PC-3 (cell line): ENCODE data around the gene DUSP5. TPM values are rescaled to one million over a fixed set of nuclear protein-coding genes. Genes with fewer than 3 reads are reported as not detected.

Experiments
- ATAC-seq: fragments of 200-7000 bp; cut with Tn5 transposase; 2 replicates; pipeline ENCODE4 v1.9.1; 2020; ENCODE audit warnings: mild to moderate bottlenecking, moderate library complexity
- BruUV-seq: library from RNA; stranded (reverse); fragments of 400-500 nt; replicated peaks from 2 replicates; lab custom pipeline; 2021; lab: Mats Ljungman, UMichigan
- CTCF ChIA-PET: fragments of 300-600 bp; sonication (Branson Sonifier 250); formaldehyde crosslinking; loops from one replicate; lab custom pipeline; 2022; ENCODE audit warnings: antibody characterized with exemption; lab: Charles Lee
- POLR2A ChIA-PET: fragments of 300-600 bp; sonication (Branson Sonifier 250); formaldehyde crosslinking; loops from one replicate; lab custom pipeline; 2022; ENCODE audit warnings: antibody characterized with exemption; ENCODE audit not compliant: unreplicated experiment; lab: Charles Lee
- DNase-seq: peaks from one replicate; pipeline ENCODE4 v3.0.0-alpha.2; 2015
- H2AFZ ChIP-seq: fragments of 300-600 bp; sonication (generic); 2 replicates; pipeline ENCODE4 v1.6.0; 2016; ENCODE audit warnings: antibody characterized with exemption, low read length
- H3F3A ChIP-seq: fragments of 300-600 bp; sonication (generic); one replicate; pipeline ENCODE4 v1.6.0; 2017; ENCODE audit warnings: antibody characterized with exemption, low read length, control low read depth, mild to moderate bottlenecking; ENCODE audit not compliant: unreplicated experiment
- H3K27ac ChIP-seq: fragments of 300-600 bp; sonication (generic); 2 replicates; pipeline ENCODE4 v1.5.1; 2016; ENCODE audit warnings: mild to moderate bottlenecking, low read length
- H3K27me3 ChIP-seq: fragments of 300-600 bp; sonication (generic); 2 replicates; pipeline ENCODE4 v1.6.1; 2016; ENCODE audit warnings: low read length, mixed read lengths
- H3K36me3 ChIP-seq: fragments of 300-600 bp; sonication (generic); 2 replicates; pipeline ENCODE4 v1.6.1; 2016; ENCODE audit warnings: low read depth, mixed run types, low read length, mixed read lengths
- H3K4me1 ChIP-seq: fragments of 300-600 bp; sonication (generic); 2 replicates; pipeline ENCODE4 v1.5.1; 2016; ENCODE audit warnings: low read length; ENCODE audit not compliant: insufficient read depth
- H3K4me2 ChIP-seq: fragments of 300-600 bp; sonication (generic); 2 replicates; pipeline ENCODE4 v1.6.0; 2016; ENCODE audit warnings: low read length
- H3K4me3 ChIP-seq: fragments of 300-600 bp; sonication (generic); 2 replicates; pipeline ENCODE4 v1.5.1; 2016; ENCODE audit warnings: mild to moderate bottlenecking, low read length, mixed read lengths
- H3K79me2 ChIP-seq: fragments of 300-600 bp; sonication (generic); 2 replicates; pipeline ENCODE4 v1.6.1; 2017; ENCODE audit warnings: low read length, mixed read lengths
- H3K9ac ChIP-seq: fragments of 300-600 bp; sonication (generic); 2 replicates; pipeline ENCODE4 v1.6.0; 2016; ENCODE audit warnings: mild to moderate bottlenecking, low read length
- H3K9me2 ChIP-seq: fragments of 300-600 bp; sonication (generic); replicated peaks from 2 replicates; pipeline ENCODE4 v1.6.1; 2016; ENCODE audit warnings: mixed run types, low read length, mixed read lengths
- H3K9me3 ChIP-seq: fragments of 300-600 bp; sonication (generic); 2 replicates; pipeline ENCODE4 v1.6.1; 2016; ENCODE audit warnings: low read length, mixed read lengths
- H4K20me1 ChIP-seq: fragments of 300-600 bp; sonication (generic); 2 replicates; pipeline ENCODE4 v1.6.1; 2016; ENCODE audit warnings: low read length, mixed read lengths
- EZH2 ChIP-seq: fragments of 300-600 bp; sonication (generic); IDR thresholded peaks from one replicate; pipeline ENCODE4 v1.6.1; 2017; ENCODE audit warnings: antibody characterized with exemption, mild to moderate bottlenecking, low read length; ENCODE audit not compliant: unreplicated experiment
- EZH2phosphoT487 ChIP-seq: fragments of 300-600 bp; sonication (generic); IDR thresholded peaks from 2 replicates; pipeline ENCODE4 v1.6.1; 2018; ENCODE audit warnings: mild to moderate bottlenecking, antibody characterized with exemption, low read length, borderline replicate concordance
- intact Hi-C: fragments of 100-400 bp; cut with micrococcal nuclease; formaldehyde crosslinking; loops from 2 replicates; pipeline ENCODE4 v1.9.0; 2023
- total RNA-seq: library from RNA; depleted of rRNA; stranded (reverse); fragments of >200 nt; gene quantifications from 2 replicates; pipeline ENCODE4 v1.2.3, GENCODE V29; 2014
- TF ChIP-seq, protein P1 (sequence below): fragments of 300-600 bp; sonication (generic); conservative IDR thresholded peaks from 2 replicates; pipeline ENCODE4 v1.5.1; 2017; ENCODE audit warnings: antibody characterized with exemption, low read depth, mild to moderate bottlenecking, low read length

Gene DUSP5
- total RNA-seq, 1 experiment from 2014 or later = 206 TPM

DNA sequence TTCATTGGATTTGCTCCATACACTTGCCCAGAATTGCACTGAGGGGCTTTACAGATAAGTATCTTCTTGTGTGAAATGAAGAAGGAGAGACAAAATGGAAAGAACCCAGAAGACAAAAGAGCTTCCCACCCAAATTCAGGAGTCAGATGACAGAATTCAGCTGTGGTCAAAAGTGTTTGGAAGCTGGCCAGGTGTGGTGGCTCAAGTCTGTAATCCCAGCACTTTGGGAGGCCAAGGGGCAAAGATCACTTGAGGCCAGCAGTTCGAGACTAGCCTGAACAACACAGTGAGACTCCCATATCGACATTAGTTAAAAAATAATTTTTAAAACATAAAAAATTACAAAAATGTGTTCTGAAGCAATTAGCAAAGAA lies 27.1 kb downstream of the DUSP5 start:
- Histone ChIP-seq H2AFZ (no peak overlapping the region), H3K79me2 (no peaks in the 10 kb centered on the region), H3K36me3 (no peaks in the 10 kb centered on the region; the same call in 1 of the 2 replicates), H3K9me3 (no peaks in the 10 kb centered on the region), H3K27ac (peak overlapping the region; percentile 54), H3K9me2 (no peaks in the 10 kb centered on the region), H3K9ac (no peak overlapping the region), H4K20me1 (no peaks in the 10 kb centered on the region), H3K4me3 (no peak overlapping the region), H3K4me2 (no peak overlapping the region), H3F3A (no peaks in the 10 kb centered on the region), H3K27me3 (no peaks in the 10 kb centered on the region), H3K4me1 (peaks cover 45% of the 10 kb centered on the region)
- TF ChIP-seq, protein P1, sequence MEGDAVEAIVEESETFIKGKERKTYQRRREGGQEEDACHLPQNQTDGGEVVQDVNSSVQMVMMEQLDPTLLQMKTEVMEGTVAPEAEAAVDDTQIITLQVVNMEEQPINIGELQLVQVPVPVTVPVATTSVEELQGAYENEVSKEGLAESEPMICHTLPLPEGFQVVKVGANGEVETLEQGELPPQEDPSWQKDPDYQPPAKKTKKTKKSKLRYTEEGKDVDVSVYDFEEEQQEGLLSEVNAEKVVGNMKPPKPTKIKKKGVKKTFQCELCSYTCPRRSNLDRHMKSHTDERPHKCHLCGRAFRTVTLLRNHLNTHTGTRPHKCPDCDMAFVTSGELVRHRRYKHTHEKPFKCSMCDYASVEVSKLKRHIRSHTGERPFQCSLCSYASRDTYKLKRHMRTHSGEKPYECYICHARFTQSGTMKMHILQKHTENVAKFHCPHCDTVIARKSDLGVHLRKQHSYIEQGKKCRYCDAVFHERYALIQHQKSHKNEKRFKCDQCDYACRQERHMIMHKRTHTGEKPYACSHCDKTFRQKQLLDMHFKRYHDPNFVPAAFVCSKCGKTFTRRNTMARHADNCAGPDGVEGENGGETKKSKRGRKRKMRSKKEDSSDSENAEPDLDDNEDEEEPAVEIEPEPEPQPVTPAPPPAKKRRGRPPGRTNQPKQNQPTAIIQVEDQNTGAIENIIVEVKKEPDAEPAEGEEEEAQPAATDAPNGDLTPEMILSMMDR = no peak
- TF ChIP-seq EZH2phosphoT487 (no peak), EZH2 (no peak)
- CTCF ChIA-PET = no interaction called here
- no peak for ATAC-seq
- no TSS peak for BruUV-seq
- POLR2A ChIA-PET = no interaction called here
- intact Hi-C loops = no loop called here
- DNase-seq = no peak

DNA sequence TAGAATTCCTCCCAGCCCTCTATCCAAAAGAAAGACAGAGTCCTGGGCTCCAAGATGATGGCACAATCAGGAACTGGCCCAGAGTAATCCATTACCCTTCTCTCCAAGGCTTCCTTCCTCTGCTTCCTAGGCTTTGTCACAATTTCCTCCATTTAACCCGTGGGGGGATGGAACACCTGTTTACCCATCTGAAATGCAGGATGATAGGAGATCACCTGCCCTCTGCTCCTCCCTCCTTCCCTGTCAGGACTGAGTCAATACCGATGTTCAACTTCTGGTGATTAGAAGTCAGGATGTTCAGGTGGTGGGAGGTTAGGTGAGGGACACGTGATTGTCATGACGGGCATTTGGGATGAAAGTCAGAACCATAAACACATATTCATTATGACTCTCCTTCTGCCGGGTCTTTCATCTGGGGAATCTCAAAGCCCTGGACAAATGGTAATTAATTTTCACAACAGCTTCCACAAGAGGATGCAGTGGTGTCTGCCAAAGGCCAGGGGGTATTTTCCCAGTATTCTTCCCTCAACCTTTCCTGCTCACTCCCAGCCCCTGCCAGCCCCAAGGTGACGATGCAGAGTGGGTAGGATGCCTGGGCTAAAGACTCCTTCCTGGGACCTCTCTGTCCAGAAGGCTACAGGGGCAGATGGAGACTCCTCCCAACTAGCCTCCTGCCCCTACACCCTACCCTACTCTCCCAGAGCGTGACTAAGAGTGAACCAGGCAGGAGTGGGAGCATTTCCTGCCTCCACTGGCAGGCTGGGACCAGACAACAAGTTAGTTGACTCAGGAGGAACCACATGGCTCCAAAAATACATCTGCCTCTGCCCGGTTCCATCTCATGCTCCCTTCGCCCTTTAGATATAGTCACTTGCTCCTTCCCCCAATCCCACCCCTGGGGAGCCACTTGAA lies 27.9 kb downstream of the DUSP5 start:
- Histone ChIP-seq H3K9ac (no peak overlapping the region), H3K79me2 (no peaks in the 10 kb centered on the region), H3K27me3 (no peaks in the 10 kb centered on the region), H3K4me3 (no peak overlapping the region), H3F3A (no peaks in the 10 kb centered on the region), H3K36me3 (no peaks in the 10 kb centered on the region; the same call in 1 of the 2 replicates), H3K4me2 (peak overlapping the region; percentile 14; the same call in 1 of the 2 replicates), H3K9me2 (no peaks in the 10 kb centered on the region), H3K9me3 (no peaks in the 10 kb centered on the region), H4K20me1 (no peaks in the 10 kb centered on the region), H3K4me1 (peaks cover 51% of the 10 kb centered on the region), H3K27ac (peak overlapping the region; percentile 54), H2AFZ (no peak overlapping the region)
- DNase-seq = peak; percentile 64
- peak; percentile 53 for ATAC-seq
- BruUV-seq = no TSS peak
- ChIA-PET POLR2A (no interaction called here), CTCF (no interaction called here)
- no peak for TF ChIP-seq EZH2phosphoT487
- no peak for TF ChIP-seq EZH2
- TF ChIP-seq, protein P1 = no peak
- intact Hi-C loops = no loop called here

DNA sequence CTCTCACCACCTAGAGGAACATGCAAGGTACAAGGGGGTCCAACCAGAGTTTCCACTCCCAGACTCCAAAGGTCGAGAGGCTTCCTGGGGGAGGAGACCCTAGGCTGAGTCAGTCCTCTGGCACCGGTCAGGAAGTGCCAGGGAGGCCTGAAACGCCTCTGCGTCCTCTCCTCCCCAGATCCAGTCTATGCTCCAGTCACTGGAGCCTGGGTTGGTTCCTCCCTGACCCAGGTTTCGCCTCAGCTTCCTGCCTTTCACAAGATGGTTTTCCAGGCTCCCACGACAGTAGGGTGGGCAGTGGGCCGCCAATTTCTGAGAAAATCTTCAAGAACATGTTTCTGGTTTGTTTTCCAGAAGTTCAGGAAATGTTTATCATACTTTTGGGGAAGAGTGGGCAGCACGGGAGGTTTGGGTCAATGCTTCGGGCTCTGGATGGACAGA lies 30.0 kb downstream of the DUSP5 start:
- H3K9ac ChIP-seq = no peak overlapping the region
- ChIA-PET CTCF (no interaction called here), POLR2A (no interaction called here)
- no peaks in the 10 kb centered on the region for H4K20me1 ChIP-seq
- no peaks in the 10 kb centered on the region for H3K27me3 ChIP-seq
- peaks cover 51% of the 10 kb centered on the region for H3K4me1 ChIP-seq
- no peaks in the 10 kb centered on the region for H3K79me2 ChIP-seq
- H3F3A ChIP-seq = no peaks in the 10 kb centered on the region
- H3K27ac ChIP-seq = no peak overlapping the region
- H3K9me3 ChIP-seq = no peaks in the 10 kb centered on the region
- no peak overlapping the region for H2AFZ ChIP-seq
- intact Hi-C loops = no loop called here
- no peak for DNase-seq
- no peak overlapping the region for H3K4me3 ChIP-seq
- BruUV-seq = no TSS peak
- no peaks in the 10 kb centered on the region for H3K36me3 ChIP-seq
- TF ChIP-seq EZH2phosphoT487 (no peak), EZH2 (no peak)
- TF ChIP-seq, protein P1 = no peak
- H3K4me2 ChIP-seq = no peak overlapping the region
- no peaks in the 10 kb centered on the region for H3K9me2 ChIP-seq
- no peak for ATAC-seq
